ENCODE results near the gene POGLUT2.

Gene POGLUT2

GRCh38 chr13:102798581-102799425 is at the start of gene POGLUT2, which contains the start of gene BIVM:
POGLUT2 (minus strand) TSS chr13:102798976; CDS start chr13:102798670, 306 bp downstream.
BIVM (plus strand) TSS chr13:102799119; CDS start chr13:102807268, 8,149 bp downstream.
- DNase-seq = peak; percentile 79

- DNase-seq = peak; percentile 50
Measured at GRCh38 chr13:102847272-102848234, 48.8 kb upstream of the POGLUT2 start.

- DNase-seq = peak; percentile 58
Measured at GRCh38 chr13:102846261-102847015, 47.7 kb upstream of the POGLUT2 start.

- DNase-seq = peak; percentile 96
Measured at GRCh38 chr13:102845630-102846260, 47.0 kb upstream of the POGLUT2 start, which contains the start of gene ERCC5. ERCC5 (plus strand) TSS chr13:102846032; CDS start chr13:102846267, 235 bp downstream.

GRCh38 chr13:102845289-102845629 is 46.5 kb upstream of the POGLUT2 start:
- no peak for DNase-seq

- no peak for DNase-seq
Measured at GRCh38 chr13:102839462-102839861, 40.7 kb upstream of the POGLUT2 start.

GRCh38 chr13:102838982-102839381 is 40.2 kb upstream of the POGLUT2 start:
- no peak for DNase-seq

- no peak for DNase-seq
Measured at GRCh38 chr13:102838273-102838672, 39.5 kb upstream of the POGLUT2 start.

- no peak for DNase-seq
Measured at GRCh38 chr13:102836471-102836870, 37.7 kb upstream of the POGLUT2 start.

GRCh38 chr13:102830646-102831045 is 31.9 kb upstream of the POGLUT2 start:
- no peak for DNase-seq

- no peak for DNase-seq
Measured at GRCh38 chr13:102825921-102826706, 27.3 kb upstream of the POGLUT2 start.

- no peak for DNase-seq
Measured at GRCh38 chr13:102825400-102825799, 26.6 kb upstream of the POGLUT2 start.

GRCh38 chr13:102817907-102818306 is 19.1 kb upstream of the POGLUT2 start:
- no peak for DNase-seq

- DNase-seq = no peak
Measured at GRCh38 chr13:102817241-102817640, 18.5 kb upstream of the POGLUT2 start.

GRCh38 chr13:102816708-102817107 is 17.9 kb upstream of the POGLUT2 start:
- DNase-seq = no peak

GRCh38 chr13:102815788-102816187 is 17.0 kb upstream of the POGLUT2 start:
- no peak for DNase-seq

GRCh38 chr13:102814793-102815192 is 16.0 kb upstream of the POGLUT2 start:
- no peak for DNase-seq

- no peak for DNase-seq
Measured at GRCh38 chr13:102814025-102814607, 15.3 kb upstream of the POGLUT2 start.

- DNase-seq = no peak
Measured at GRCh38 chr13:102812611-102813287, 14.0 kb upstream of the POGLUT2 start.

- no peak for DNase-seq
Measured at GRCh38 chr13:102807699-102808098, 8.9 kb upstream of the POGLUT2 start.
